GM18870 (cell line): Measurements from ENCODE around the gene DCUN1D4.
A peak's percentile ranks its signal among the peaks of the same experiment; 100 is the strongest.
"Not testable (repeated sequence)": the region's sequence is repeated elsewhere in the genome, so short reads cannot be mapped to it uniquely, and the experiment has no call there.

Source experiments
- ATAC-seq: cut with Tn5 transposase; IDR thresholded peaks from one replicate; pipeline ENCODE4 v1.9.1; 2021; ENCODE audit warnings: moderate library complexity; ENCODE audit not compliant: unreplicated experiment

The DCUN1D4 gene

DNA sequence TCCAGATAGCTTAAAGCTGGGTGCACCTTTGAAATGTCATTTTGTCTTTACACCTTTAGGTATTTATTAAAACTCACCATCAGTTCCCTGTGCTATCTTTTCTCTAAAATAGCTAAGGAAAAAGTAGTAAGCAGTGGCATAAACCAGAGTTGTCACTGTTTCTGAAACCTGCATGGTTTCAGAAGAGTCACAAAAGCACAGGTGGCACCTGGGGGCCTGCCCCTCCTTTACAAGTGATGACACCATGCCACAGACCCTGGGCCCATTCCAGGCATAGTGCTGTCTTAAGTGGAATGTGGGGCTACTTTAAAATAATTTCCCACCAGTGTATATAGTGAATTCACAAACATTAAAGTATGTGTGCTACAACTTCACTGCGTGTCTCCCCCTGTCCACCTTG lies 47.8 kb downstream of the DCUN1D4 start:
- no peak for ATAC-seq

DNA sequence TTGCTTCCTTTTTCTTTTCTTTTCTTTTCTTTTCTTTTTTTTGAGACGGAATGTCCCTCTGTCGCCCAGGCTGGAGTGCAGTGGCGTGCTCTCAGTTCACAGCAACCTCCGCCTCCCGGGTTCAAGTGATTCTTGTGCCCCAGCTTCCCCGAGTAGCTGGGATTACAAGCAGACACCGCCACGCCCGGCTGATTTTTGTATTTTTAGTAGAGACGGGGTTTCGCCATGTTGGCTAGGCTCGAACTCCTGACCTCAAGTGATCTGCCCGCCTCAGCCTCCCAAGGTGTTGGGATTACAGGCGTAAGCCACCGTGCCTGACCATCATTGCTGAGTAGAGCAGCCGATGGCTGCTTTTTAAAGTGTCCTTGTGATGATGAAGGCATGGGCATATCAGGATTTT lies 50.4 kb downstream of the DCUN1D4 start:
- ATAC-seq = not testable (repeated sequence)

- no peak for ATAC-seq
These were observed 51.2 kb downstream of the DCUN1D4 start for GRCh38 chr4:51894059-51894645.

DNA sequence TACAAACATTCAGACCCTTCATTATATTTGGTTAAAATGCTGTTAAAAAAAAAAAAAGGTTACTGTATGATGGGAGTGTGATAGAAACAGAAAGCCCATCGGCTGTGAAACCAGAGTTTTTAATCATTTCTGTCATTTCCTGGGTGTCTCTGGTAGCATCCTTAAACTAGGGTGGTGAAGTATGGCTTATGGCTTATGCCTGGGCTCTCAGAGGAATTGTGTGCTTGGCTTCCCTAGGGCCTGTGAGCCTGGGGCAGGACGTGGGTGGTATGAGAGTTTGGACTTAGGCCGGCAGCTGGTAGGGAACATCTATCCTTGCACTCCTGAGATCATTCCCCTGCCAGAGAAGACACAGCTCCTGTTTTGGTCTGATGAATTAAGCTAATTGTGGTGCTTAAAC lies 52.2 kb downstream of the DCUN1D4 start:
- peak; percentile 71 for ATAC-seq

- ATAC-seq = peak; percentile 96
These were observed 53.0 kb downstream of the DCUN1D4 start for GRCh38 chr4:51895816-51896408.

- ATAC-seq = no peak
These were observed 58.4 kb downstream of the DCUN1D4 start for GRCh38 chr4:51901363-51901762.

- ATAC-seq = peak; percentile 99
These were observed 63.4 kb downstream of the DCUN1D4 start for GRCh38 chr4:51906167-51906958.

- no peak for ATAC-seq
These were observed 64.2 kb downstream of the DCUN1D4 start for GRCh38 chr4:51907006-51907669.

DNA sequence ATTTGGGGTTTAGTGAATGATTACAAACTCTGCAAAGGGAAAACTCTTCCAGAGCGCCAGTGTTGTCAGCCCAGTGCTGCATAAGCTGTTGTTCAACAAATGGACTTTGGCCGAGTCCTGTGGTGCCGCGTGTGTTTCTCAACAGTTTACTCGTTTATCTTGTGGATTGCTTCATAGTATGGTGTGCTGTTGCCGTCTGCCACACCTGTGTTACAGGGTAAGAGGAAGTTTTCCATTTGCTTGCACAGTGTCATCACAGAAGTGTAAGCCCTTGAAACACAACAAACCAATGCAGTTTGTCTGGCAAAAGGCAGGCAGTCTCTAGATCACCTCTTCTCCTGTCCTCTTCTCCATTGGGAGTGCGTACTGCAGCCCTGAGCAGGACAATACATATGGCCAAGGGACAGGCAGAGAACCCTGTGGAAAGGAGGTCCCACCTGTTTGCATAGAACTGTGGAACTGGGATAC lies 66.3 kb downstream of the DCUN1D4 start:
- ATAC-seq = no peak

DNA sequence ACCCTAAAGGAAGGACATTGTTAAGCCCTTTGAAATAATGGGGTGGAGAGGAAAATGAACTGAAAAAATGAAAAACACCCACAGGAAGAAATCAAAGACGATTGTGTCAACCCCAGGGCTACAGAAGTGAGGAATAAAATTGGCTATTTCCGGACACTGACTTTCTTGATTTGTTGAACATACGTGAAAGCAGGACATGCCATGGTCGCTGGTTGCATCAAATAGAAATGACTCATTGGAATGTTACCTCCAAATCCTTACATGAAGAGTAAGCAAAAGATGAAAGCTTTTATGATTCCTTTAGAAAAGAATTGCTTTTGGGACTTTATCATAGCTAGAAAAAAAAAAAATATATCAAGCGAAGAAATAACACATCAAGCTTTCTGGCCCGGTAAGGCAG lies 75.3 kb downstream of the DCUN1D4 start:
- no peak for ATAC-seq

GRCh38 chr4:51923343-51923742 lies 80.4 kb downstream of the DCUN1D4 start:
- no peak for ATAC-seq

DNA sequence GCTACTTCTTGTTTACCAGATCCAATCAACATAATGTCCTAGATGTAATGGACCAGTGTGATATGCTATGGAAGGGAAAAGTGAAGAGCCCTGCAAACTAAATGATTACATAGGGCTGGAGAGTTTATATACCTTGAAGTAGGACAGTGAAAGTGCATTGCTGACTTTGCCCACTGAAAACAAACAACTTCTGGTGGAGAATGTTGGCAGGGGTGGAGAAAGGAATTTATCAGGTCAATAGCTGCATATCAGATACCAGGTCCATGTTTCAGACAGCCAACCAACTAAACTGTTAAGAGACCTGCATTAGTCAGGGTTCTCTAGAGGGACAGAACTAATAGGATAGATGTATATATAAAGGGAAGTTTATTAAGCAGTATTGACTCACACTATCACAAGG lies 82.4 kb downstream of the DCUN1D4 start:
- no peak for ATAC-seq

- ATAC-seq = no peak
These were observed 87.6 kb downstream of the DCUN1D4 start for GRCh38 chr4:51930557-51930956.

GRCh38 chr4:51931461-51931860 lies 88.5 kb downstream of the DCUN1D4 start:
- ATAC-seq = no peak

- ATAC-seq = no peak
These were observed 89.3 kb downstream of the DCUN1D4 start for GRCh38 chr4:51932261-51932660.

DNA sequence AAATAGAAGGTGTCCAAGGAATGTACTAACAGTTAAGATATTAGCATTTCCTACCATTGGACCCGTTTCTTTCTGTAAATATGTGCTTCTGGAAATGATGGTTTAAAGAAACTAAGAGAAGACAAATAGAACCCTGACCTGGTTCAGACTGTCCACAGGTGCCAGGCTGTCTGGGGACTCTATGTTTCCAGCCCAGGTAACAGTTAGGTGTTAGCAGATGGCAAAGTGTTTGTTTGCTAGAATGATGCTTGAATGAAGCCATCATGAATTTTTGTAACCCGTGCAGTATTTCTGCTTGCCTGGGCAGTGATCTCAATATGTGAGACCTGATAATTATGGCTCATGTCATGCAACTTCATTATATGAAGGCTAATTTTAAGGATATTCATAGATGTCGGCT lies 89.7 kb downstream of the DCUN1D4 start:
- ATAC-seq = no peak

DNA sequence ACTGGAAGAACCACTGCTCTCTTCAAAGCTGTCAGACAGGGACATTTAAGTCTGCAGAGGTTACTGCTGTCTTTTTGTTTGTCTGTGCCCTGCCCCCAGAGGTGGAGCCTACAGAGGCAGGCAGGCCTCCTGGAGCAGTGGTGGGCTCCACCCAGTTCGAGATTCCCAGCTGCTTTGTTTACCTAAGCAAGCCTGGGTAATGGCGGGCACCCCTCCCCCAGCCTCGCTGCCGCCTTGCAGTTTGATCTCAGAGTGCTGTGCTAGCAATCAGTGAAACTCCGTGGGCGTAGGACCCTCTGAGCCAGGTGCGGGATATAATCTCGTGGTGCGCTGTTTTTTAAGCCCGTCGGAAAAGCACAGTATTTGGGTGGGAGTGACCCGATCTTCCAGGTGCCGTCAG lies 97.5 kb downstream of the DCUN1D4 start:
- ATAC-seq = not testable (repeated sequence)

DNA sequence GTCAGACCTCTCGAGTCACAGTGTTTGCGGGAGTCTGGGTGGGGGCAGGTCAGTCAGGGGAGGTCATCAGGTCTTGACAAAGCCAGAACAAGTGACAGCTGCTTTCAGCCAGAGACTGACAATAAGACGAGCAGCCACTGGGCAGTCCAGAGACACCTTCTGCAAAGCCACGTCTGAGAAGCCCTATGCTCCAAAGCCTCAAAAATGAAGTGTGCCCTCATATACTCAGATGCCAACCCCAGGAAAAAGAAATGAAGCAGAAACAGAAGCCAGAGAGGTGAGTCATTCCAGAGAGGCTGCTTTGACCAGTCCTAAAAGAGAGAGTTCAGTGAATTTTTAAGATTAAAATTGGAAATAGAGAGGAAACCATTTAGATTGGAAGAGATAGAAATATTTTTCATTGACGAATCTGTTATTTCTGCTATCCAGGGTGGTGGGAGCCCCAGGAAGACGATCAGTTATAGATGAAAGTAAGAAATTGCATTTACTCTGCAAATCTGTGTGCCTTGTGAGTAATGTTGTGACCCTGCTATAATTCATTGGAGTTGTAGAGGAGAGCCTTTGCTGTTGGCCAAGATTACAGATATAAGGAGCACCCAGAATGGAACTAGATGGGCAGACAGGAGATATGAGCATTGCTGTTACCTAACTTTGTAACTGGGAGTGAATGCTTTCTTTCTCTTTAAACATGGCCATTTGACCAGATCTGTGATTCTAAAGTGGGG lies 99.3 kb downstream of the DCUN1D4 start:
- no peak for ATAC-seq

DNA sequence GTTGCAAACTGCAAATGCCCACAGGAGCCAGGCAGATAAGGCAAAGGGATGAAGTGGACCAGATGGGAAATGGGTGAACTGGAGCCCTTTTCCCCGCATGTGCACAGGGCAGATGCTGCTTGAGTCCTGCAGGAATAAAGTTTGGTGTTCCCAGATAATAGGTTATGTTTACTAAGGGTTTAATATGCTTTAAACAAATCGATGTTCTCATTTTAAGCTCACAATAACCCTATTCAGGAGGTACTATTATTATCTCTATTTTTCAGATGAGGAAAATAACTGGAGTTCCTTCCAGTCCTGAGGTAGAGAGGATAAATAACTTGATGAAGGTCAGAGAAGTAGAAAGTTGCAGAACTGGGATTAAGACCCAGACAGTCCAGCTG lies 99.9 kb downstream of the DCUN1D4 start:
- no peak for ATAC-seq

DNA sequence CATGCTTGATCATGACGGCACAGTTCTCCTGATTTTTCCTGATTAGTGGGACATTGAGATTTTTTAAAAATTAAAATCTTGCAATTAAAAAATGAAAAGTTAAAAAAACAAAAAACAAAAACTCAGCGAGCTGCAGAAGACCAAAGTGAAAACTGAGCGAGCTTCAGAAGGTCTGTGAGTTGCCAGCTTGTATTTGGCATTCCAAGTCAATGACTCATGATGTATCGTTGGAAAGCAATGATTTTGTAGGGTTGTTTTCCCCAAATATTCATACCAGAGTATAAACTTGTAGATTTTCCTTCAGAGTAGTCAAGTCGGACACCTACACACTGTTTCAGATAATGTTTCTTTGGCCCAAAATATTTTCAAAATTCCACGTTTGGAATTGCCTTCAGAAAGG lies 100.3 kb downstream of the DCUN1D4 start:
- no peak for ATAC-seq
